Stimulated activated CD4-positive, alpha-beta T cell treated with anti-CD3 and anti-CD28 coated beads, Interleukin-12 subunit alpha, Interleukin-12 subunit beta, amount 100 ng/mL, for 48 hours (primary cell): ENCODE results near the gene SLC16A6.
"Not testable (repeated sequence)": the region's sequence is repeated elsewhere in the genome, so short reads cannot be mapped to it uniquely, and the experiment has no call there.

Source experiments
- DNase-seq, 3 donors: peaks; one replicate each; pipeline ENCODE4 v3.0.0-alpha.2; 2020; ENCODE audit warnings: low read depth in 2 of 3, low spot score in 1 of 3

The SLC16A6 gene, protein sequence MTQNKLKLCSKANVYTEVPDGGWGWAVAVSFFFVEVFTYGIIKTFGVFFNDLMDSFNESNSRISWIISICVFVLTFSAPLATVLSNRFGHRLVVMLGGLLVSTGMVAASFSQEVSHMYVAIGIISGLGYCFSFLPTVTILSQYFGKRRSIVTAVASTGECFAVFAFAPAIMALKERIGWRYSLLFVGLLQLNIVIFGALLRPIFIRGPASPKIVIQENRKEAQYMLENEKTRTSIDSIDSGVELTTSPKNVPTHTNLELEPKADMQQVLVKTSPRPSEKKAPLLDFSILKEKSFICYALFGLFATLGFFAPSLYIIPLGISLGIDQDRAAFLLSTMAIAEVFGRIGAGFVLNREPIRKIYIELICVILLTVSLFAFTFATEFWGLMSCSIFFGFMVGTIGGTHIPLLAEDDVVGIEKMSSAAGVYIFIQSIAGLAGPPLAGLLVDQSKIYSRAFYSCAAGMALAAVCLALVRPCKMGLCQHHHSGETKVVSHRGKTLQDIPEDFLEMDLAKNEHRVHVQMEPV

DNA sequence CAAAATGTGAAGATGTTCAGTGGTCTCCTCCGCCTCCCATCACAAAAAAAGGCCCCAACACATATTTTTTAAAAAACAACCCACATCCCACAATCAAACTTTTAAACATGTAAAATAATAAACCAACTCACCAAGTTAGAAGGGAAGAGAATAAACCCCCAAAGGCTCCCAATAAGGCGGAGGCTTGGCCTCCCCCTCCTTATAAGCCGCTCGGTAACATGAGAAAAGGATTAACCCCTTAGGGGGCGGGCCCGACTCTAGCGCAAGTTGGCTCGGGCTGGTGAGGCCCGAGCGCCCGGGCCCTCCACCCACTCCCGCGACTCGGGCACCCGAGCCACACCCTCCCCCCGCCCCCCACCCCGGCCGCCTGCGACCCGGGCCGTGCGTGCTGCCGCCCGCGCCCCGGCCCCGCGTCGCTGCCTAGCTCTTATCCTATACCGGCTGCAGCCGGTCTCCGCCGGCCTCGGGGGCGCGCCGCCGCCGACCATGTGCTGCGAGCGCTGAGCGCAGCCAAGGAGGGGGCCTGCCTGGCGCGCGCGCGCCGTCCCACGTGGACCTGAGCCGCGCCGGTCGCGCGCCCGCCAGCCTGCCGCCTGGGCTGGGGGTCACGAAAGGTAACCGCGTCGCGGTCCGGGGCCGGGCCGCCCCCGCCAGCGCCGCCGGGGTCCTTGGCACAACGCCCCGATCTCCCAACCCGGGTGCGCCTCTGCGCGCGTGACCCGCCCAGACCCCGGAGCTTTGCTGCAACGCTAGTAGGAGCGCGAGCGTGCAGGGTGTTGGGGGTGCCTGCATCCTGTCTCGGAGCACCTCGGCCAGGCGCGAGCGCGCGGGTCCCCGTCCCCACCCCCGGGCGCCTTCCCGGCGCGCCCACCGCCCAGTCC lies at the start of gene SLC16A6, which contains the start of gene ARSG:
Gene SLC16A6 (minus strand): TSS at position 173 of the 881 bp plus-strand sequence. CDS start 12,807 bp downstream, outside the sequence.
Gene ARSG (plus strand): TSS at position 541 of the 881 bp plus-strand sequence. CDS start 15,999 bp downstream, outside the sequence.
- peak; percentile 55 to 77 (median 61) for DNase-seq

DNA sequence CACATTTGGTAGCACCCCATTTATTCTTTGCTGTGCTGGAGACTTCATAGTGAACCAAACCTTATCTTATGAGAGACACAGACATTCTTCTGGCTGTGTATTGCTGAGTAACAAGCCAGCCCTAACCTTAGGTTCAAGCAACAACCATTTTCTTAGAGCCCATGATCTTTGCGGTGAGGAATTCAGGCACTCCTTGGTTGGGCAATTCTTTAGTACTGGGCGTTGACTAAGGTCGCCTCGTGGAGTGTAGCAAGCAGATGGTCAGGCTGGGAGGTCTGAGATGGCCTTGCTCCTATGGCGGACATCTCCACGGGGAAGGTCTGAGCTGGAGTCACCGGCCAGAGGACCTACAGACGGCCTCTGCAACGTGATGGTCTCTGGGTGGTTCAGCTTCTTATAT lies 43.5 kb upstream of the SLC16A6 start:
- DNase-seq = no peak

DNA sequence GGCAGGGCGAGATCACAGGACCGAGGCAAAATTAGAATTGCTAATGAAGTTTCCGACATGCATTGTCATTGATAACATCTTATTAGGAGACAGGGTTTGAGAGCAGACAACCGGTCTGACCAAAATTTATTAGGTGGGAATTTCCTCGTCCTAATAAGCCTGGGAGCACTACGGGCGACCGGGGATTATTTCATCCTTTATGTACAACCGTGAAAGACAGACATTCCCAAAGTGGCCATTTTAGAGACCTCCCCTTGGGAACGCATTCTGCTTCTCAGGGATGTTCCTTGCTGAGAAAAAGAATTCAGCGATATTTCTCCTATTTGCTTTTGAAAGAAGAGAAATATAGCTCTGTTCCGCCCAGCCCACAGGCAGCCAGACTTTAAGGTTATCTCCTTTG lies 41.0 kb upstream of the SLC16A6 start:
- not testable (repeated sequence) for DNase-seq

DNA sequence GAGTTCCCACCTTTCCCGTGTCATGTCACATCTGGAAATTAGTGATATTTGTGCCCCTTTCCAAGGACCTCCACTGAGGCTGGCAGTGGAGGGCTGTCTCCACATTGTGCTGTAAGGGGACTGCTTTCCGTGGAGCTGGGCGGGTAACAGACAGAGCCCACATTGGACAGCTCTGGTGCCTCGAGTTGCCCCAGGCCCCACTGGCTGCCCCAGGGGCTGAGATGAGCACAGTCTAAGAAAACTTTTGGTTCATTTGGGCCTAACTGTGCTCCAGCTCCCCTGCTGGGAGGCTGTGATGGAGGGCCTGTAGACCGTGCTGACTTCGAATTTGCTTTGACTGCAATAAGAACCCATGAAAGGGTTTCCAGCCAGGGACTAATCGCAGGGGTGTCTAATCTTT lies 38.4 kb upstream of the SLC16A6 start:
- no peak for DNase-seq

DNA sequence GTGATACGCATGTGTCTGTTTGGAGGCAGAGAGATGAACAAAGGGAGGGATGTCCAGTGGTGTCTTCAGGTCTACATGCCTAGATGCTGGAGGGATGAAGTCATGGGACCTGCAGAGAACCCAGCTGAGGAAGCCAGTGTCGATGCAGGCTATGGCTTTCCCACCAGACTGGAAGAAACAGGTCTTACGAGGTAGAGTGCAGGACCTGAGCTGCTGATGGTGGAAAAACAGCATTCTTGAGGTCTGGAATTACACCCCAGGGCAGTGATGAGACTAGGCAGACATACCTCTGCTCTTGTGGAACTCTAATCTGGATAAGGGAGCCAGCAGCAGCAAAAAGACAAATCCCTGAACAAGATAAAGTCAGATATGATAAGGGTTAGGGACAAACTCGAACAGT lies 37.7 kb upstream of the SLC16A6 start:
- DNase-seq = no peak

DNA sequence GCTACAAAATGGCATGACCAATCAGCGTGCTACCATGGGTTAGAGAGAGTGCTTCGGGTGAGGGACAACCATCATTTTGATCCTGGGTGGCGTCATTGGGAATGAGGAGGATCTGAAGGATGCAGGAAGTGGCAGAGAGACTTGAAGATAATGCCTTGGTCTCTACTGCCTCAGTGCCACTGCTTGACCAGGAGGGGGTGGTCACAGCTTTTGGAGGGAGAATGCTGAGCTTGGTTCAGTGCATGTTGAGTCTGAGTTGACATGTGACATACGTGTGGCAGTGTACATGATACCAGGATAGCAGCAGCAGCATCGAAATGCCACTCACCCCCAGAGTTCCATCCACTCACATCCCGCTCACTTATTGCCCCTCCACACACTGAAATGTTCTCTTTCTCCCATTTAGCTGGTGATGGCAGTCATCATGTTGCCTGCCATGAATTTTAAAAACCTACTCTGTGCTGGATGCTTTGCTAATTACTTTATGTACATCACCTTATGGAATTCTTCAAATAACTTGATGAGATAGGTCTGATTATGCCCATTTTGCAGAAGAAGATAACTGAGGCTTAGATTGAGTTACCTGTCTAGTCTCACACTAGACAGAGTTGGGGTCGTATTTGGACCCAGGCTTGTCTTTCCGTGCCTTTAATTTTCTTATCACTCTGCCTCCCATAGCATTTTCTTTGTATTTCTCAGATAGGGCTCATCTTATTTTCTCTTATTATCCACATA lies 37.1 kb upstream of the SLC16A6 start:
- DNase-seq = no peak

DNA sequence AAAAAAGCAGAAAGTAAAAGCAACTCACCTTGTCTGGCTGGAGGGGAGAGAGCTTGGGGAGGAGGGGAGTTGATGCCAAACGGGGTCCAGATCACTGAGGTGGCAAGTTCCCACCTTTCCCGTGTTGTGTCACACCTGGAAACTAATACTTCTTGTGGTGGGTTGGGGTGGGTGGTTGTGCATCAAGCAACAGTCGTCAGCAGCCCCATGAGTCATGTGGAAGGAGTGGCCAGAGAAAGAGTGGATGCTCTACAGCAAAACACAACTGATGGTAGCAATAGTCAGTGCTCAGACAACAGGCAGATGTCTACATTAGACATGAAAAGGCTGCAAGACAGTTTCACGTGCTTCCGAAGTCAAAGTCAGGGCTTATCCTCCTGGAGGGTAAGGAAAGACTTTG lies 35.8 kb upstream of the SLC16A6 start:
- no peak for DNase-seq

DNA sequence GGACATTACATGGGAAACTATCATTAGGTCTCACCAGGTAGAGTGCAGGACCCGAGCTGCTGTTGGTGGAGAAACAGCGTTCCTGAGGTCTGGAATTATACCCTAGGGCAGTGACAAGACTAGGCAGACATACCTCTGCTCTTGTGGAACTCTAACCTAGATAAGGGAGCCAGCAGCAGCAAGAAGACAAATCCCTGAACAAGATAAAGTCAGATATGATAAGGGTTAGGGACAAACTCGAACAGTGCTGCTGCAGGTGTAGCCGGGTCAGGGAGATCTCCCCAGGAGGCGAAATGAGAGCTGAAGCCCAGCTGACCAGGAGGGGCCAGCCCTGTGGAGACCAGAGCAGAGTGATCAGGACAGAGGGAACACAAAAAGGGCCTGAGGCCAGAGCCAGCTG lies 35.0 kb upstream of the SLC16A6 start:
- no peak for DNase-seq

DNA sequence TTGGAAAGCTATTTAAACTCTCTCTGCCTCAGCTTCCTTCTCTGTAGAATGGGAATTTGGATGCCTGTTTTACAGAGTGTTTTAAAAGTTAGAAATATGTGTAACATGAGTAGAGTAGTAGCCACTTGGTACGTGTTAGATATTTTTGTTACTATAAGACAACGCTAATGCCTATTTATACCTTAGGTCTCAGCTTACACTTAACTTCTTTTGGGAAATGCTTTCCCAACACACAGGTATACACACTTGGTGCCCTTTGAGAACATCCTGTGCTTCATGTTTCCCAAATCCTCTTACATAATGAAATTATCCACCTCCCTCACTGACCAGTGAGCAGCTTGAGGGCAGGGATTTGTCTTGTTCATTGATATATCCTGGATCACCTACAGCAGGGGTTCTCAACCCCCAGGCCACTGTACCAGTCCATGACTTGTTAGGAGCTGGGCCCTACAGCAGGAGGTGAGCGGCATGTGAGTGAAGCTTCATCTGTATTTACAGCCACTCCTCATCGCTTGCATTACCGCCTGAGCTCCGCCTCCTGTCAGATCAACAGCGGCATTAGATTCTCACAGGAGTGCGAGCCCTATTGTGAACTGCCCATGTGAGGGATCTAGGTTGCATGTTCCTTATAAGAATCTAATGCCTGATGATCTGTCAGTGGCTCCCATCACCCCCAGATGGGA lies 33.9 kb upstream of the SLC16A6 start:
- DNase-seq = no peak

DNA sequence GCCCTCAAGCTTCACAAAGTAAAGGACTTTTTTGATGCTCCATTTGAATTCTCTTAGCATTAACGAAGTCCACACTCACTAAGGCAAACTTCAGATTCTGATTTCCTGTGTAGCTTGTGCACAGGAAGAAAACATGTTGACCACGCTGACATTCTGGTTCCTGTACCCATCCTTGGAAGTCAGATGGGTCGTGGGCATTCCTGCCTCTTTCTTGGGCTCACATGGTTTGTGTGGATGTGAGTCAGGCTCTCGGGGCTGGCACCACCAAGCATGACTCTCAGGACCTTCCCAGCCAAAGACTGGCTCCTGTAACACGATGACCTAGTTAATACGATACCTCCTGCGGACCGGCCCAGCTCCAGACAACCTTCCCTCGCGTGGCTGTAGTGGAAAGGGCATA lies 33.2 kb upstream of the SLC16A6 start:
- no peak for DNase-seq

DNA sequence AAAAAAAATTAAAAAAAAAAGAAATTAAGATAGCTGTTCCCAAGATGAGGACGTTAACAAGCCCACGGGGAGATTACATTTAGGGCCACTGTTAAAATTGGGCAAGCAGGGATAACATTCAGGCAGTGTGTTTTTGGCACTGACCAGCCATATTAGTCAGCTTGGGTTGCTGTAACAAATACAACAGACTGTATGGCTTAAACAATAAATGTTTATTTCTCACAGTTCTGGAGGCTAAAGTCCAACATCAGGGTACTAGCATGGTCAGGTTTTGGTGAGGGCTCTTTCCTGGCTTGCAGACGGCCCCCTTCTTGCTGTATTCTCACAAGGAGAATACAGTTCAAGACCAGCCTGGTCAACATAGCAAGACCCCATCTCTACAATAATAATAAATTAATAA lies 31.7 kb upstream of the SLC16A6 start:
- no peak for DNase-seq

DNA sequence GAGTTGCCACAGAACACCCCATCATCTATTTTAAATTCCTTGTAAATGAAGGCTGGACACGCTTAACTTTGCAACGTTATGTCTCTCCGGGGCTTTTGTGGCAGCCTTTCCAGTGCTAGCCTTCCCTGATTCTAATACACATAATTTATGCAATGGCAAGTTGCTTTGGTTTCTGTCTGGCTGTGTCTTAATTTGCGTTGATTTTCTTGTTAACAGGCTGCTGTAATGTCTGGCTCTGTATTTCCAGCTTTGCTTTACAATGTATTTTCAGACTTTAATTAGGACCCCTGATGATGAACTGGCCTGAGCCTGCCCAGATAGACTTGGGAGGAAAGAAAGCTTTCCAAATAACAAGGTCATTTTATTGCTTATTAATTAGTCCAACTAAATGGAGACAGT lies 30.6 kb upstream of the SLC16A6 start:
- no peak for DNase-seq

DNA sequence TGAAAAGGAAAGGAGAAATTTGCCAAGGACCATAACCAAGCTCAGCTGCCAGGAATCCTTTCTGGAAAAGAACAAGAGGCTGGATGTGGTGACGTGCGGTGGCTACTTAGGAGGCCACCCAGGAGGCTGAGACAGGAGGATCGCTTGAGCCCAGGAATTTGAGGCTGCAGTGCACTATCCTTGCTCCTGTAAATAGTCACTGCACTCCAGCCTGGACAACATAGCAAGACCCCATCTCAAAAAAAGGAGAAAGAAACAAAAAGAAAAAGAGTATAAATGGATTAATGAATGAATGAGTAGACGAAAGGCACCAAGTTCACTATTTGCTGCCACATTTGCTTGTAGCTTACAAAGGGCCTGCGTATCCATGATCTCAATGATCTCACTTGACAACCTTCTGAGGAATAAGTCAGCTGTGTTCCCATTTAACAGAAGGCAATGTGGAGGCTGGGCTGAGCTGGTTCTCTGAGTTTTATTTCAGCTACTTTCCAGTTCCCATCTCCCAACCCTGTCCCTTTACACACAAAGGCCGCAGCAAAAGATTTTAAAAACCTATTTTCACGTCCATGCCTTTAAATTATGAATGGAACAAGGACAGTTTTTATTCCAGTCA lies 30.1 kb upstream of the SLC16A6 start:
- DNase-seq = no peak

DNA sequence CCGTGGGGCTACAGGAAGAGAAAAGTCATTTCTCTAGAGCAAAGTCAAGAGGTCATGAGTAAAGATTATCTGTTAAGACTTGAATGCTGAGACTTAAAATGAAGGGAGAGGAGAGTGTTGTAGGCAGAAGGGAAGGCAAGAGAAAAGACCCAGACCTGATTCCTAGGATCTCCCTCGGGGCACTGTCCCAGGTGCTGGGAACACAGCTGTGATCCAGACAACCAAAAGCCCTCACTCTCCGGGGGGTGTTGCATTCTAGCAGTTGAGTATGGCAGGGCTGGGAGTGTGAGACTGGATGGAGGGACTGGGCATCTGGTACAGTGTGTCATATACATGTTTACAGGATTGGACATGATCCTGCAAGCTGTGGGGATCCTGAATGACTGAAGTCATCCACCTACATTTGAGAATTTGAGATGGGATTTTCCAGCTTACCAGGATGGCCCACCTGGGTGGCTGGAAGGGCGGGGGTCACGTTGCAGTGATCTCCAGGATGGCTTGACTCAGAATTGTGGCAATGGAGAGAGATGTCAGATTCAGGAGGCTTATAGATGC lies 29.5 kb upstream of the SLC16A6 start:
- DNase-seq = no peak

DNA sequence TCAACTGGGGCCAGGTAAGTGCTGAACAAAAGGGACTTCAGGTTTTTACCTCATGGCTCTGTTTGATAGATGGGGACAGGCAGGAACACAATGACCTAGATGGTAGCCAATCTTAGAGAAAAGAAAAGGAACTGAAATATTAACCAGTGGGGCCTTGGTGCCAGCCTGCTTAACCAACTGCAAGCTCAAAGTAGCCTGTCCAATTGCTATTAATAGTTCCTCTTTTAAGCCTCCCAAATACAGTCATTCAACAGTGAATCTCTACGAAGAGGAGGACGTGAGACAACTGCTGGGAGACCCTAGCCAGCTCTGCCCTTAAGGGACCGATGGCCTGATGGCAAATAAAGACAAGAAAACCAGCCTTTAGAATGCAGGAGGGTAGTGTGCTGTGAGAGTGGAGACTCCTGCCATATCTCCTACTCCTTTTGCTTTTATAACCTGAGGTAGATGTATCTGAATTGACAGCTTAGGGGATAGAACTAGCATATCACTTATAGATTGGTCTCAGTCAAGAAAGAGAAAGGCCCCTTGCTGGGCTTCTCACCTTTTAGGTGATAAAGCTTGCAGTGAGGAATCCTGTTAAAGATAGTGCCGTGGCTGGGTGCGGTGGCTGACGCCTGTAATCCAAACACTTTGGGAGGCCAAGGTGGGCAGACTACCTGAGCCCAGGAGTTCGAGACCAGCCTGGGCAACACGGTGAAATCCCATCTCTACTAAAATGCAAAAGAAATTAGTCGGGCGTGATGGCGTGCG lies 28.7 kb upstream of the SLC16A6 start:
- DNase-seq = no peak

DNA sequence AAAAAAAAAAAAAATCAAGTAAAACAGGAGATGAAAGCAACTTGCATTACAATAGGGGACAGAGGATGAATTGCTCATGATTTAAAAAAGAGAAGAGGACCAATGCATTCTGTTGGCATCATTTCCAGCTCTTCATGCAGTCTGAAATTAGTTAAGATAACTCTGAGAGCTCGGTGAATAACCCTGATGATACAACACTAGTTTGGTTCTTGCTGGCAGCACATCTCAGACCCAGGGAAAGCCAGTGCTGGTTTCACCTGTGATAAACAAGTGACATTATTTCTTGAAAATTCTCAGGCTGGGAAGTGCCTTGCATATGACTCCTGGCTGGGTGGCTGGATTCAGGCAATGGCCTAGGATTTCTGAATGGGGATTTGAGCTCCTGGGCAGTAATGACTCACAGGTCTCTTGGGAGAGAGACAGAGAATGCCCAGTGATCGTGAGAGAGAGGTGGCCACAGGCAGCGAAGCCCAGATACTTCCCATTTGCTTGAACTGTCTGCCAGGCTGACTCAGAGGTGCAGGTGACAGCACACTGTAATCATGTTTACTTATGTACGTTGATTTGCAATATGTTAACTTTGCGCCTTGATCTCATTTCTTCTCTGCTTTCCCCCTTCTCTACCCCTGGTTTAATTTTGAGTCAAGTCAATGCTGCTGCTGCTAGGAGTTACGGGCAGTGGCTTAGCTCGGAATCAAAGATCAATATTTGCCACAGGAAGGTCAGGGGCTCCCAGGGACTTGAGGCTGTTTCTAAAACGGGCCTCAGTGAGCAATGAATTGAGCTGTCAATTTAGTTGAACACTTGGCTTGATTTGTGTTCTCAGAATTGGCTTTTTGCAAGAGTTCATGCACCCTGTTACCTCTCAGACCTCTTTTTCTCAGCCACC lies 27.4 kb upstream of the SLC16A6 start:
- no peak for DNase-seq

DNA sequence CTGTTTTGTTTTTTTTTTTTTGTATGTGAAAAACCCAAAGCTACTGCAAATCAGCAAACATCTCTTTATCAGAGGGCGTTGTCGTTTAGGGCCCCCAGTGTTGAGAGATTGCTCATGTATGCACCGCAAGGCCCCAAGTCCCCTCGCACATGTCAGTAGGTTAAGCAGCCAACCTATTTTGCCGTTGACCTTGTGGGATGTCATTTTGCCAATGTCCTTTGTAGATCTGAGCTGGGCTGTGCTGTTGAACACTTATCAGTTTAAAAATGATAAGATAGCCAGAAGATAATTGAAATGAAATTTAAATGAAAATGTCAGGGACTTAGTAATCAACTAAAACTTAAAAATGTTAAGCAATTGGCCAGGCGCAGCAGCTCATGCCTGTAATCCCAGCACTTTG lies 26.5 kb upstream of the SLC16A6 start:
- no peak for DNase-seq

DNA sequence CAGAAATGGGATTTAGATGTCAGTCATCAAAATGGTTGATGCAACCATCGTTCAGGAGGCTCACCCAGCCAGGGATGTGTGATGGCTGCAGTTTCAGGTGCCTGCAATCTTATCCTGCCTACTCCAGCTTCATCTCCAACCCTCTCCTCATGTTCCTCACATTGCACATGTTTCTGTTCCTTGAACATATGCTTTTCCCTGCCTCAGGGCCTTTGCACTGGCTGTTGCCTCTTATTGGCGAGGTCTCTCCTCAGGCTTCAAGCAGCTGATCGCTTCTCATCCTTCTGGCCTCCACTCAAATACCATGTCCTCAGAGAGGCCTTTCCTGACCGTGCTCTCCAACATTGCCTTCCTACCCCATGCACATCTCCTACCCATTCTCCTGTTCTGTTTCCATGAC lies 25.0 kb upstream of the SLC16A6 start:
- DNase-seq = no peak
